ENCODE data around the gene ERN1. TPM values are rescaled to one million over a fixed set of nuclear protein-coding genes. Genes with fewer than 3 reads are reported as not detected.
"Not testable (repeated sequence)": the region's sequence is repeated elsewhere in the genome, so short reads cannot be mapped to it uniquely, and the experiment has no call there.

ERN1 gene
- total and polyA plus RNA-seq, 2 experiments from 2014 or later, result 8.9 to 12.4 TPM

- TF ChIP-seq, protein P1, sequence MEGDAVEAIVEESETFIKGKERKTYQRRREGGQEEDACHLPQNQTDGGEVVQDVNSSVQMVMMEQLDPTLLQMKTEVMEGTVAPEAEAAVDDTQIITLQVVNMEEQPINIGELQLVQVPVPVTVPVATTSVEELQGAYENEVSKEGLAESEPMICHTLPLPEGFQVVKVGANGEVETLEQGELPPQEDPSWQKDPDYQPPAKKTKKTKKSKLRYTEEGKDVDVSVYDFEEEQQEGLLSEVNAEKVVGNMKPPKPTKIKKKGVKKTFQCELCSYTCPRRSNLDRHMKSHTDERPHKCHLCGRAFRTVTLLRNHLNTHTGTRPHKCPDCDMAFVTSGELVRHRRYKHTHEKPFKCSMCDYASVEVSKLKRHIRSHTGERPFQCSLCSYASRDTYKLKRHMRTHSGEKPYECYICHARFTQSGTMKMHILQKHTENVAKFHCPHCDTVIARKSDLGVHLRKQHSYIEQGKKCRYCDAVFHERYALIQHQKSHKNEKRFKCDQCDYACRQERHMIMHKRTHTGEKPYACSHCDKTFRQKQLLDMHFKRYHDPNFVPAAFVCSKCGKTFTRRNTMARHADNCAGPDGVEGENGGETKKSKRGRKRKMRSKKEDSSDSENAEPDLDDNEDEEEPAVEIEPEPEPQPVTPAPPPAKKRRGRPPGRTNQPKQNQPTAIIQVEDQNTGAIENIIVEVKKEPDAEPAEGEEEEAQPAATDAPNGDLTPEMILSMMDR (IDR thresholded peaks at IDR 0.05; ENCODE audit: low read depth, low read length), result no peak
- Histone ChIP-seq H3K4me3 (no peak overlapping the region), H3K36me3 (peaks cover 6% of the 10 kb centered on the region), H3K27ac (no peak overlapping the region), H3K9me3 (ENCODE audit: low read depth) (no peaks in the 10 kb centered on the region), H3K27me3 (no peaks in the 10 kb centered on the region), H3K4me1 (ENCODE audit: low read depth) (peaks cover 6% of the 10 kb centered on the region)
- peak in 1 of 2 donors; percentile 42 for DNase-seq (ENCODE audit: low read depth in 1 of 2, low spot score in 1 of 2)
These were observed 44.9 kb upstream of the ERN1 start for GRCh38 chr17:64174686-64175456.

DNA sequence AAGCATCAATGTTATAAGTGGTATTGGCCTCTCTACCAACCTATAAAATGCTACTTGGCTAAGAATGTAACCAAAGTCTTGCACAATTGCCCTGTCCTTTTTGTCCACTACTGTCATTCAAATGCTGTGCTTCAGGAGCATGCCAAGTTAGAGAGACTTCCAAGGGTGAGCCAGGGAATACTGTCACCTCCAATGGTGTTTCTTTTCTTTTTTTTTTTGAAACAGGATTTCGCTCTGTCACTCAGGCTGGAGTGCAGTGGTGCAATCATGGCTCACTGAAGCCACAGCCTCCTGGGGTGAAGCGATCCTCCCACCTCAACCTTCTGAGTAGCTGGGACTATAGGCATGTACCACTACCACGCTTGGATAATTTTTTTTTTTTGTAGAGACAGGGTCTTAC lies 43.7 kb upstream of the ERN1 start:
- H3K36me3 ChIP-seq, result peaks cover 6% of the 10 kb centered on the region
- no peak overlapping the region for H3K27ac ChIP-seq
- no peak for DNase-seq (ENCODE audit: low read depth in 1 of 2, low spot score in 1 of 2)
- H3K27me3 ChIP-seq, result no peaks in the 10 kb centered on the region
- no peak overlapping the region for H3K4me3 ChIP-seq
- peaks cover 6% of the 10 kb centered on the region for H3K4me1 ChIP-seq (ENCODE audit: low read depth)
- H3K9me3 ChIP-seq (ENCODE audit: low read depth), result no peaks in the 10 kb centered on the region
- TF ChIP-seq, protein P1 (IDR thresholded peaks at IDR 0.05; ENCODE audit: low read depth, low read length), result no peak

DNA sequence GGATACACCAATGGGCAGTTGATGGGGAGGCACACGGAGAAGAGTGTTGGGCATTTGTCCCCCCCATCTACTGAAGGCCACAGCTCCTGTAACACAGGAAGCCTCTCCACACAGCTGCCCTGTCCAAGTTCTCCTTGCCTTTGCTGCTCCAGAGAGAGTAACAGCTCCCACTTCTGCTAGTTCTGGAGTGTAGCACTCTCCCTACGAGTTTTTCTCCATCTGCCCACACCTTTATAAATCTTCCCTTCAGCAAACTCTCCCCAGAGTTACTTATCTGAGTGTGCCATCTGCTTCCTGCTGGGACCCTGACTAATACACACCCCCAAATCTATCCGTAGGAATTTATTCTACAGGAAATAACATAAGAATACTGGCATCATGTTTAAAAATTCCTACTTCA lies 42.6 kb upstream of the ERN1 start:
- TF ChIP-seq, protein P1 (IDR thresholded peaks at IDR 0.05; ENCODE audit: low read depth, low read length), result no peak
- H3K27ac ChIP-seq, result no peak overlapping the region
- H3K4me1 ChIP-seq (ENCODE audit: low read depth), result peaks cover 6% of the 10 kb centered on the region
- peaks cover 6% of the 10 kb centered on the region for H3K36me3 ChIP-seq
- no peak for DNase-seq (ENCODE audit: low read depth in 1 of 2, low spot score in 1 of 2)
- H3K4me3 ChIP-seq, result no peak overlapping the region
- H3K27me3 ChIP-seq, result no peaks in the 10 kb centered on the region
- no peaks in the 10 kb centered on the region for H3K9me3 ChIP-seq (ENCODE audit: low read depth)

- TF ChIP-seq, protein P1 (IDR thresholded peaks at IDR 0.05; ENCODE audit: low read depth, low read length), result no peak
- no peaks in the 10 kb centered on the region for H3K9me3 ChIP-seq (ENCODE audit: low read depth)
- DNase-seq (ENCODE audit: low read depth in 1 of 2, low spot score in 1 of 2), result peak in 1 of 2 donors; percentile 47
- no peaks in the 10 kb centered on the region for H3K27me3 ChIP-seq
- peaks cover under 1% of the 10 kb centered on the region for H3K4me1 ChIP-seq (ENCODE audit: low read depth)
- H3K4me3 ChIP-seq, result no peak overlapping the region
- H3K27ac ChIP-seq, result no peak overlapping the region
- peaks cover 6% of the 10 kb centered on the region for H3K36me3 ChIP-seq
These were observed 41.1 kb upstream of the ERN1 start for GRCh38 chr17:64171041-64171440.

- no peak for DNase-seq (ENCODE audit: low read depth in 1 of 2, low spot score in 1 of 2)
- no peak overlapping the region for H3K4me3 ChIP-seq
- H3K4me1 ChIP-seq (ENCODE audit: low read depth), result no peaks in the 10 kb centered on the region
- peaks cover 6% of the 10 kb centered on the region for H3K36me3 ChIP-seq
- TF ChIP-seq, protein P1 (IDR thresholded peaks at IDR 0.05; ENCODE audit: low read depth, low read length), result no peak
- no peak overlapping the region for H3K27ac ChIP-seq
- H3K9me3 ChIP-seq (ENCODE audit: low read depth), result no peaks in the 10 kb centered on the region
- H3K27me3 ChIP-seq, result no peaks in the 10 kb centered on the region
These were observed 40.3 kb upstream of the ERN1 start for GRCh38 chr17:64170286-64170685.

GRCh38 chr17:64167666-64168065 lies 37.7 kb upstream of the ERN1 start:
- H3K4me3 ChIP-seq; H3K9me3 ChIP-seq (ENCODE audit: low read depth); H3K36me3 ChIP-seq; DNase-seq (ENCODE audit: low read depth in 1 of 2, low spot score in 1 of 2); H3K27me3 ChIP-seq; H3K27ac ChIP-seq; H3K4me1 ChIP-seq (ENCODE audit: low read depth): not testable (repeated sequence)

All from cardiac muscle cell (in vitro differentiated cells and primary cell).